Measurements from ENCODE around the gene HLA-F.
A peak's percentile ranks its signal among the peaks of the same experiment; 100 is the strongest.

The HLA-F gene

GRCh38 chr6:29680416-29680815 is 42.8 kb upstream of the HLA-F start:
- TF ChIP-seq CTCF (IDR thresholded peaks at IDR 0.05; ENCODE audit: low read depth, low read length, missing control alignments): no peak
- in situ Hi-C loops (cut with HindIII; ENCODE audit: low pct_ligation_motif_present, low sequenced_read_pairs): no loop called here
- H3K27ac ChIP-seq: no peak overlapping the region
- H3K4me3 ChIP-seq (ENCODE audit: low read depth, low read length): no peak overlapping the region
- no peak for DNase-seq
- no peaks in the 10 kb centered on the region for H3K36me3 ChIP-seq (replicated peaks)
- no peaks in the 10 kb centered on the region for H3K27me3 ChIP-seq (replicated peaks)

- Histone ChIP-seq H3K27ac (no peak within 1 kb of the TSS), H3K27me3 (replicated peaks) (no peaks in the 10 kb centered on the region), H3K4me3 (ENCODE audit: low read depth, low read length) (peak within 1 kb of the TSS; percentile 17), H3K36me3 (replicated peaks) (no peaks in the 10 kb centered on the region)
- in situ Hi-C loops (cut with HindIII; ENCODE audit: low pct_ligation_motif_present, low sequenced_read_pairs): no loop called here
- TF ChIP-seq CTCF (IDR thresholded peaks at IDR 0.05; ENCODE audit: low read depth, low read length, missing control alignments): no peak
- DNase-seq: no peak
These were observed 42.3 kb upstream of the HLA-F start, which contains the start of gene ZFP57 for GRCh38 chr6:29680904-29681303. TSS of gene ZFP57 (minus strand) at chr6:29681152. CDS start at chr6:29677003, 4,149 bp downstream.

- no peaks in the 10 kb centered on the region for H3K27me3 ChIP-seq (replicated peaks)
- H3K36me3 ChIP-seq (replicated peaks): no peaks in the 10 kb centered on the region
- in situ Hi-C loops (cut with HindIII; ENCODE audit: low pct_ligation_motif_present, low sequenced_read_pairs): no loop called here
- no peak overlapping the region for H3K27ac ChIP-seq
- H3K4me3 ChIP-seq (ENCODE audit: low read depth, low read length): no peak overlapping the region
- no peak for TF ChIP-seq CTCF (IDR thresholded peaks at IDR 0.05; ENCODE audit: low read depth, low read length, missing control alignments)
- DNase-seq: no peak
These were observed 41.4 kb upstream of the HLA-F start for GRCh38 chr6:29681811-29682210.

GRCh38 chr6:29685718-29686326 is 37.4 kb upstream of the HLA-F start:
- H3K36me3 ChIP-seq (replicated peaks): no peaks in the 10 kb centered on the region
- no peak overlapping the region for H3K4me3 ChIP-seq (ENCODE audit: low read depth, low read length)
- no peaks in the 10 kb centered on the region for H3K27me3 ChIP-seq (replicated peaks)
- no peak overlapping the region for H3K27ac ChIP-seq
- in situ Hi-C loops (cut with HindIII; ENCODE audit: low pct_ligation_motif_present, low sequenced_read_pairs): no loop called here
- no peak for TF ChIP-seq CTCF (IDR thresholded peaks at IDR 0.05; ENCODE audit: low read depth, low read length, missing control alignments)
- no peak for DNase-seq

- H3K4me3 ChIP-seq (ENCODE audit: low read depth, low read length): no peak overlapping the region
- no peak for DNase-seq
- no peak for TF ChIP-seq CTCF (IDR thresholded peaks at IDR 0.05; ENCODE audit: low read depth, low read length, missing control alignments)
- no peaks in the 10 kb centered on the region for H3K36me3 ChIP-seq (replicated peaks)
- no peak overlapping the region for H3K27ac ChIP-seq
- in situ Hi-C loops (cut with HindIII; ENCODE audit: low pct_ligation_motif_present, low sequenced_read_pairs): no loop called here
- H3K27me3 ChIP-seq (replicated peaks): no peaks in the 10 kb centered on the region
These were observed 28.6 kb upstream of the HLA-F start for GRCh38 chr6:29694637-29695036.

Measured in brain microvascular endothelial cell (primary cell).